ENCODE results near the gene DSCAML1.

The DSCAML1 gene

GRCh38 chr11:117723277-117724024 lies 73.6 kb downstream of the DSCAML1 start:
- DNase-seq (ENCODE audit: low read depth in 3 of 3): no peak

DNA sequence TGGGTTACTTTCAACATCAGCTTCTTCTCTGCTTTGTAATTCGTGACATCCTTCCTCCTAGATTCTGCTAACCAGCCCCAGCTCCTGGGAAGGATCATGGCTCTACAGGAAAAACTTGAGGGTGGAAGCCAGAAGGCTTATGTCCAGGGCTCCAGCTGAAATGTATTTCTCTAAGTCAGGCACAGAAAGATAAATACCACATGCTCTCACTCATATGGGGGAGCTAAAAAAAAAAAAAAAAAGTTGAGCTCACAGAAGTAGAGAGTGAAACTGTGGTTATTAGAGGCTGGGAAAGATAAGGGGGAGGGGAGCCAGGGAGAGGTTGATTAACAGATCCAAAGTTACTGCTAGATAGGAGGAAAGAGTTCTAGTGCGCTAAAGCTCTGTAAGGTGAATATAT lies 74.9 kb downstream of the DSCAML1 start:
- no peak for DNase-seq (ENCODE audit: low read depth in 3 of 3)

GRCh38 chr11:117720061-117720511 lies 76.9 kb downstream of the DSCAML1 start:
- no peak for DNase-seq (ENCODE audit: low read depth in 3 of 3)

DNA sequence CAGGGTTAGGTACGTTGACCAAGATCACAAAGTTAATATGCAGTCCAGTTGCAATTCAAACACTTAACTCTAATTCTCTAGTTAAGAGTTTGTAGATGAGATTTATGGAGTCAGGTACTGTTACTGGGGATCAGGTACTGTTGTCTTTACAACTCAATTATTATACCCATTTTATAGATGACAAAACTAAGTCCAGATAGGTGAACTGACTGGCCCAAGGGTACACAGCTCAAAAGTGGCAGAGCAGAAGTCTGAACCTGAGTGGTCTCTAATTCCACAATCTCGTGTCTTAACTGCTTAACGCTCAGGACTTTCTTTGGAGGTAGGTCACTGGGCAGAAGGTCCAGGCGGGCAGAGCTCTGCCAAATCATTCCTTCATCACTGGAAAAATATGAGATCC lies 77.5 kb downstream of the DSCAML1 start:
- no peak for DNase-seq (ENCODE audit: low read depth in 3 of 3)

DNA sequence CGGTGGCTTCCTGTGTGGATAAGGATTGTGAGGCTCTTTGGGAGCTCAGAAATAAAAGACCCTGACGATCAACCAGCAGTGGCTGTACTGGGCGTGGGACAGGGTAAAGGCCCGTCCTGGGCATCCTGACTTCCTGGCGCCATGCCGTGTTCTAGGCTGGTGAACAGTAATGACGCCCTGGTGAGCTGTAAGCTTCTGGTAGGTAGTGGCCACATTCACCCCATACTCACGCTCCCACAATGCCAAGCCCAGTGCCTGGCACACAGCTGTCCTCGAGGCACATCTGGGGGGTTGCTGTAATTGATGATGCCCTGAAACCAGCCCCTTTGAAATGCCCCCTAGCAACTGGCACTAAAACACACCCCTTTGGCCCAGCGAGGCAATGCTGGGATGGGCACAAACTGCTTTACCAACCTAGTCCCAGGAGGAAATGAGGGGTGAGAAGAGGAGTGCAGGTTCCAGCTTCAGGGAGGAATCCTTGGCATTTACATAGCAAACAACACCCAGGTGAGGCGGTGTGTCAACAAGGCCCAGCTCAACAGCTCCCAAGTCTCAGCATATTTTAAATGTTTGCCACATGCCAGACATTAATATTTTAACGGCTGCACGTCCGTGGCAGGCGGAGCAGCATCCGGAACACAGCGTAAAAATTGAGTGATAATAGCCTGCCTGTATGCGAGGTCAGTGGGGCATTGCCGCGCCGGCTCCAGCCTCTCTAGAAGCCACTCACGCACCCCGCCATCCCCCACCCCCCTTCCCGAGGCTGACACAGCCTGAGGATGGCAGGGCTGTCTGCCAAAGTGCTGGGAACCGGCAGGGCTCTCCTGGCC lies 79.3 kb downstream of the DSCAML1 start:
- DNase-seq (ENCODE audit: low read depth in 3 of 3): no peak

DNA sequence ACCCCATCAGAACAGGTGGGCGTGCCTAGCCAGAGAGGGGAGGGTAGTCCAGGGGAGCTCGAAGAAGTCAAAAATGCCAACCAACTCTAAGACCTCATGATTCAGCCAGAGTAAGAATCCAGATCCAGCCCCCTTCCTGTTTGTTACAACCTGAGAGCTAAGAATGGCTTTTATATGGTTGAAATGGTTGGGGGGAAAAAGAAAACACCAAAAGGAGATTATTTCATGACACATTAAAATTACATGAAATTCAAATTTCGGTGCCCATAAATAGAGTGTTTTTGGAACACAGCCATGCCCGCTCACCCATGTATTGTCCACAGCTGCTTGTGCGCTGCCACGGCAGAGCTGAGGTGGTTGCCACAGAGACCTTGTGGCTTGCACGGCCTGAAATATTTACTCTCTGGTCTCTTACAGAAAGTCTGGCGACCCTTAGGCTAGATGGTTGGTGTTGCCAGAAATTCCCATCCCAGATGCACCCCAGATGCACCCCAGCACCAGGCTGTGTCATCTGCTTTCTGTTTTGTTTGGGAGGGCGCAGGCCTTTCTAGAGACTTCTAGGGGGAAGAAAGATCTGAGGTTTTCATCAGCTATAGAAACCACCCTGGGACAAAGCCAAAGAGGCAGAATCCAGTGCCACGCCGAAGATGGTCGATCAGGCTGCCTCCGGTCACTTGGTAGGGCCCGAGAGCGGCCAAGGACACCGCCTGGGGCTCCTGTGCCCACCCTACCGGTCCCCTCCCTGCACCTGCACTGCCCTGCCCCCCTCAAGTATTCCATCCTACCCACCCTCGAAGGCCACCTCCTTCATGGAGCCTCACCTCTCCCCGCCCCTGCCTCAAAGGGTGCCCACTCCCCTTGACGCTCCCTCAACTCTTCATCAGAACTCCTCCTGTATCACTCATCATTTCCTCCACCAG lies 80.2 kb downstream of the DSCAML1 start:
- DNase-seq (ENCODE audit: low read depth in 3 of 3): no peak

- DNase-seq (ENCODE audit: low read depth in 3 of 3): no peak
These were observed 81.2 kb downstream of the DSCAML1 start for GRCh38 chr11:117715801-117716200.

DNA sequence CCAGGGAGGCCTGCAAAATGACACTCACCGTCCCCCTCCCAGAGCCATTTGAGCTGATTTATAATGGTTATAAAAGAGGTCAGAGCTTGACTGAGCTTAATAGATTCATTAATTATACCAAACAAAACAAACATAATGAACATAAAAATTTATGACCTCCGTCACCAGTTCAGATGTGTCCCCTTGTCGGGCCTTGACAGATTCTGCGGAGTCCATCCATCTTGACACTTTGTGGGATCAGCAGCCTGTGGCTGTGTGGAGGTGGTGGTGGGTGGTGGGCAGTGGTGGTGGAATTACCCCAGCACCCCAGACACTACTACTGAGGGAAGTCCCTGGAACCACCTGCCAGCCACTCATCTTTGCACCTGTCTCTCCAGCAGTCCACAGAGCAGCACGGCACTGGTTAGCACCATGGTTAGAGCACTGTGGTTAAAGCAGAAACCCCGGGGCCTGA lies 83.5 kb downstream of the DSCAML1 start:
- no peak for DNase-seq (ENCODE audit: low read depth in 3 of 3)

DNA sequence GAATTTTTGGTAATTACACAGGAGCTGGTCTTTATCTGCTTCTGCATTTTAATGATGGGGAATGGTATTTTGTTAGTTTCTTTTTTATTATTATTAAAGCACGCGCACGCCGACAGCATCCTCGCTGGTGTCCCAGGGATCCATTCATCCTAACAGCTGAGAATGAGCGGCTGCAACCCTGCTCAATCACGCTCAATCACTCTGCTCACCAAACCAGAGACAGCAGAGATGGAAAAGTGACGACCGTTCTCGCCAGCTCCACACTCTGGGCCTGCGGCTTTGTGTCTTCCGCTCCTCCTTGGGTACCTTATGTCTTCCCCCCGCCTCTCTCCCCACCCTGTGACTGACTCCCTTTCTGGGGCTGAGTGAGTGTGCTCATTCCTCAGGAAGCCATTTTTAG lies 84.5 kb downstream of the DSCAML1 start:
- DNase-seq (ENCODE audit: low read depth in 3 of 3): no peak

GRCh38 chr11:117711331-117711730 lies 85.7 kb downstream of the DSCAML1 start:
- no peak for DNase-seq (ENCODE audit: low read depth in 3 of 3)

GRCh38 chr11:117710211-117710610 lies 86.8 kb downstream of the DSCAML1 start:
- DNase-seq (ENCODE audit: low read depth in 3 of 3): no peak

GRCh38 chr11:117706322-117706814 lies 90.6 kb downstream of the DSCAML1 start:
- DNase-seq (ENCODE audit: low read depth in 3 of 3): no peak

DNA sequence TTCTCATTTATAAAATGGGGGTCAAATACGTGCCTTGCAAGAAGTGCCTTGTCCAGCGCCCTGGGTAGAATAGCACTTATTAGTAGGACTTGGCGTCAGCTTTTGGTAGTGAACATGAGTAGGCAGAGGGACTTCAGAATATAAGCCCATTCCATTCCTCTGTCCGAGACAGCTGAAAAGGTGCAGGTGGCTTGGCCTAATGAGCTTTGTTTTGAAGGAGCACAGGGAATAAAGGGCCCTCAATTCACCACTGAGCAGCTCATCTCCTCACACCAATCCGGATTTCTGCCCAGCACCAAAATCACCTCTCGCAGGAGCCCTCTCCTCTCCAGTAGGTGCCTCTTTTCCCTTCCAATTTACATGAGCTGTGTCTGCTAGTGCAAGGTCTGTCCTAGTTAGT lies 91.2 kb downstream of the DSCAML1 start:
- DNase-seq (ENCODE audit: low read depth in 3 of 3): no peak

DNA sequence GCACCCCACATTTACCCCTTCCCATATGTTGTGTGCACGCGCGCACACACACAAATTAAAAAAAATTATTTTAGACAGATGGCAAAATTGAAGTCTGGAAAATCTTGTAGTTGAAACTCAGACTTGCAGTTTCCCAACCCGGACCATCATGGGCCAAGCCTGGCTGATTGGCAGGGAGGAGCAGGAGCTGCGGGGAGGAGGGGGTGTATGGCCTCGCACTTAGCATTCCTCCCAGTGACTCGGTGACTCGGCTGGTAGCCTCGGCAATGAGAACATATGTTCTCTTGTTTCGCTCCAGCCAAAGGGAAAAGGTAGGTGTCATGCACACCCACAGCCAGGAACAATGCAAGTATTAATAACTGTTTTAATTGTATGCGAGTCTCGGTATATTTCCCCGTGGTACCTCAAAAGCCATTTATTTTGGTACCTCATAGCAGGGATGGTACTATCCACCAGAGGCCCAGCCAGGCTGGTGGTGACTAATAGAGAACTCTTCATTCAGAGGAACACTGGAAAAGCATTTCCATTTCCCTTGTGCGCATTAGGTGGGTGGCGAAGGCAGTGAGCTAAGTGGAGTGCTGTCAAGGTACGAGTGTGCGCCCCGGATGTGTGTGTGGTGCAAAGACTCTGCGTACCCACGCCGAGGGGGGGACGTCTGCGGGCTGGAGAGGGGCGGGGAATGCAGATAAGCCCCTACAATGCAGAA lies 92.5 kb downstream of the DSCAML1 start:
- no peak for DNase-seq (ENCODE audit: low read depth in 3 of 3)

GRCh38 chr11:117702946-117703598 lies 93.9 kb downstream of the DSCAML1 start:
- no peak for DNase-seq (ENCODE audit: low read depth in 3 of 3)

DNA sequence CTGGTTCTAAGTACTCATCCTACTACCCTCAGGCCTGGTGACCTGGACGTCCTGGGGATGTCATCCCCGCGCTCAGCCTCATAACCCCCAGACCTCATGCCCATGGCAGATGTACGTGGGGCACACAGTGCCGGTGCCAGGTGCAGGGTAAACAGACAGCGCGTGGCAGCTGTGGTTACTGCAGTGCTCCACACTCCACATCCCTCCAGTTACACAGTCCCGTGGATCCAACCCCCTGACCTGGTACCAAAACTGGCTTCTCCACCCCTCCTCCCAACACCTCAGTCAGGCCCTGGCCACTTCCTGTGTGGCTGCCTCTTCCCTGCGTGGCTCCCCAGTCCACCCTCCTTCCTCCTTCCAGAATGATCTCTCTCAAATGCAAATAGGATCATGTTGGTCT lies 95.2 kb downstream of the DSCAML1 start:
- DNase-seq (ENCODE audit: low read depth in 3 of 3): no peak

- no peak for DNase-seq (ENCODE audit: low read depth in 3 of 3)
These were observed 96.5 kb downstream of the DSCAML1 start for GRCh38 chr11:117700551-117700950.

GRCh38 chr11:117697319-117697718 lies 99.7 kb downstream of the DSCAML1 start:
- no peak for DNase-seq (ENCODE audit: low read depth in 3 of 3)

- no peak for DNase-seq (ENCODE audit: low read depth in 3 of 3)
These were observed 100.5 kb downstream of the DSCAML1 start for GRCh38 chr11:117696540-117696939.

DNA sequence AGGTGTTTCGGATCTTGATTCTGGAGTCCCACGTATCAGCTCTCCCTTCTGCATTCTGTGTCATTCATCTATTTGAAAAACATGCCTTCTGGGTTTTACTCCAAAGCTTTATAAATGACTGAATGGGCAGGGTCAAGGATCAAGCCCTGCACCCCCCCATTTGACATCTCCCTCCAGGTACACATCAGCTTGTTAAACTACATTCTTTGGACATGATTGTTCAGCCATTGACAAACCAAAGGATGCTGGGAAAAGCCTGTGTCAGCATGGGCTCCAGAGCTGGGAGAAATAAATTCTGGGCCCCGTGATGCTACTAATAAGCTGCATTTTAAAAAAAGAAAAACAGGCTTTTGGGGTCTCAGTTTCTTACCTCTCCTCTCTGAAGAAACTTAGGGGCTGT lies 103.7 kb downstream of the DSCAML1 start:
- no peak for DNase-seq (ENCODE audit: low read depth in 3 of 3)

DNA sequence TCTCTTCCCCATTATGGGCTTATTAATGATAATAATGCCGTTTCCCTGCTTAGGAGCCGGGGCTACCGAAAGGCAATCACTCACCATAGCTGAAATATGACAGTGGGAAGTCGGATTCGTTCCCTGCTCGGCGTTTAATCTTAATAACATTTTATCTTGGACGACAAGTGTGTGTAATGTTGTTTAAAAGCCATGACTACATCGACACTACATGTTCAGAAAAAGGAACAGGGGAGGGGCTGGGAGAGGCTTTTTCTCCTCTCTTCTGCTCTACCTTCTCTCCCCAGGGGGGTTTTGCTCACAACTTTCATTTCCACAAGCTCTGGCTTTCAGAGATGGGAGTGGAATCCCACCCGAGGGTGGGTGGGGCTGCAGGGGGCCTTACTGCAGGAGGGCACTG lies 105.5 kb downstream of the DSCAML1 start:
- DNase-seq (ENCODE audit: low read depth in 3 of 3): no peak

Measured in stimulated activated CD4-positive, alpha-beta T cell treated with anti-CD3 and anti-CD28 coated beads, TNF-alpha, amount 100 ng/mL, for 48 hours (primary cell).